ENCODE results near the gene ACVR1.
"Not testable (repeated sequence)": the region's sequence is repeated elsewhere in the genome, so short reads cannot be mapped to it uniquely, and the experiment has no call there.

Gene ACVR1

DNA sequence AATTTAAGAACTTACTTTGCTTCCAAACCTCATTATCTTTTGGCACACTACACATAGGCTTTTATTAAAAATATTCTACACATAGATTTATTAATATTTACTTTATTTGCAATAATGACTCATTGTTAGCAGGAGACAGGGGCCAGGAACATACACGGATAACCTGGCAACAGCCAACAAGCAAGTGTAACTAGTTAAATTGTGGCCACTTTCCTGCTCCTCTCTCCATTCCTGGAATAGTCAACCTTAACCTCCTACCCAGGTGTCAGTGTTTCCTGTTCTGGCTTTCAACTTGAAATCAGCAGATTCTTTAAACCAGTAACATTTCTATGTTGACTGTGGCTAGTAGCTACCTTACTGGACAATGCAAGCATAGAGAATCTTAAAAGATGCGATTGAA, 26.5 kb downstream of the ACVR1 start:
- no peak for DNase-seq

DNA sequence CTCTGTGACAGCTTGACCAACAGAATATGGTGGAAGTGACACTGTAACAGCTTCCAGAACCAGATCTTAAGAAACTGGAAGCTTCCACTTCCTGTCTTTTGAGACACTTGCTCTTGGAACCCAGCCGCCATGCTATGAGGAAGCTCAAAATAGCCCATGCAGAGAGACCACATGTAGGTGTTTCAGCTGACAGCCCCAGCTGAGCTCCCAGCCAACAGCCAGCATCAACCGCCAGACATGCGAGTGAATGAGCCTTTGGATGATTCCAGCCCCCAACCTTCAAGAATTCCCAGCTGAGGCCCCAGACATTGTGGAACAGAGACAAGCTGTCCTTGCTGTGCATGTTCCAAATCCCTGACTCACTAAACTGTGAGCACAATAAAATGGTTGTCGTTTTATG, 27.9 kb downstream of the ACVR1 start:
- no peak for DNase-seq

DNA sequence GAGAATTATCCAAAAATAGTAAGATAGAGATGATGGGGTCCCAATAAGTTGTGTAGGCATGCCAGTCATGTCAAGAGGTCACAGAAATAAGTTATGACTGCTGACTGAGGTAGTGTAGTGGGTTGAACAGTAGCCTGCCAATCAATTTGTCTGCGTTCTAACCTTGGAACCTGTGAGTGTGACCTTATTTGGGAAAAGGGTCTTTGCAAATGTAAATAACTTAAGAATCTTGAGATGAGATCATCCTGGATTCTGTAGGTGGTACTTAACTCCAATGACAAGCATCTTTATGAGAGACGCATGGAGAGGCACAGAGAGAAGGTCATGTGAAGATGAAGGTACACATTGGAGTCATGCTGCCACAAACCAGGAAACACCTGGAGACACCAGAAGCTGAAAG, 31.0 kb downstream of the ACVR1 start:
- DNase-seq, result no peak

DNA sequence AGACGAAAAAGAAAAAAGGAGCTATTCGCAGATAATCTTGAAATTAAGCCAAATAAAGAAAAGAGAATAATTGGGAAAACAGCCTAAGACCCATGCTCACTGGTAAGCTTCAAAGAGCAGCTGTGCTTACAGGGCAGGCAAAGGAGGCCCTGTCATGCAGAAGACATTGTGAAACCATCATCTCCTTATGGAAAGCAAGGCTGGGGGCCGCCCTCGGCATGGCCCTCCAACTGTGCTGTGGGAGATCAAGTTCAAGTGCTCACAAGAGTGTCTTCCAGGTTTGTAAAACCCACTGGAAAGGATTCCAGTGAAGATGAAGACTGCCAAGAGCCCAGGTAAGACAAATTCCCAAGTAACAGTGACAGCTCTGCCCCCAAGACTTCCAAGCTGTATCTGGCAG, 32.2 kb downstream of the ACVR1 start:
- DNase-seq, result no peak

DNA sequence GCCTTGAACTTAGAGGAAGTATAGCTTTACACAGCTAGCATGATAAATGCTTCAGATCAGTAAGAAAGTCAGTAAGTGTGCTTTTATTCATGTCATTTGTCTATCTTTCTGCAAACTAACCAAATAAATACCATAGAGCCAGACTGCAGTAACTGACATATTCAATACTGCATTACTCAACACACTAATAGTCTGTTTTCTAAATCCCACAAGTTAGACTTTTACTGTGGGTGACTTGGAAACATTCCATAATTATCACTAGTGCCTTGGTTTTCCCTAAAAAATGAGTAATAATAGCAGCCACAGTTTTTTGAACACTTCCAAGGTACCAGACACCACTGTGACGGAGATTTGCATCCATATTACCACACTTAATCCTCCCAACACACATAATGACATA, 33.0 kb downstream of the ACVR1 start:
- DNase-seq, result no peak

DNA sequence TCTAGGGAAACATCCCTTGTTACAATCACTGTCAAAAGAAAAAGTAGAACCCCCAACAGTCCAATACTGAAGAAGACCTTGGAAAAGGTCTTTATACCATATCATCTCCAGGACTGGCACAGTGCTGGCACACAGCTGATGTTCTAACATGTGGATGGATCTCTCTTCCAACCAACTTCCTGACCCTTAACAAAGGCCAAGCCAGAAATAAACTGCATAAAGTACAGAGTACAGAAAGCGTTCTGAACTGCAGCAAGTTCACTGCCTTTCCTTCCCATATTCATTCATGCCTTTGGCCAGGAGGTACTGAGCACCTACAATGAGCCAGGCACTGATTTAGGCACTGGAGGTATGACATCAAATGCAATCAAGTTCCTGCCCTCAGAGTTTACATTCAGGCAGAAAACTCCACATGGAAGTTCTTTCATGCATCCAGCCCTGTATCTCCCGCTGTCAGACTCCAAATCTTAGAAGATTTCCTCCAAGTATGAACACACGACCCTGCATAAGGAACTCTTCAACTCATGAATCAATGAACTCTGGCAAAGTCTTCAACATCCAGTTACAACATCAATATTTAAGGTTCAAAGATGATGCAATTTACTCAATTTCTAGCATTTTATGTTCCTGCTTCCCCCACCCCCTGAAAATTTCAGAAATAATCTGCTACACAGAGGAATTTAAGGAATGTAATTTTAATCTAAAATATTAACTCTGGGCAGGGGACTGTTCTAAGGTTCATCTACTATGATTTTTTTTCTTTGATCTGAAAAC, 33.8 kb downstream of the ACVR1 start:
- no peak for DNase-seq

DNA sequence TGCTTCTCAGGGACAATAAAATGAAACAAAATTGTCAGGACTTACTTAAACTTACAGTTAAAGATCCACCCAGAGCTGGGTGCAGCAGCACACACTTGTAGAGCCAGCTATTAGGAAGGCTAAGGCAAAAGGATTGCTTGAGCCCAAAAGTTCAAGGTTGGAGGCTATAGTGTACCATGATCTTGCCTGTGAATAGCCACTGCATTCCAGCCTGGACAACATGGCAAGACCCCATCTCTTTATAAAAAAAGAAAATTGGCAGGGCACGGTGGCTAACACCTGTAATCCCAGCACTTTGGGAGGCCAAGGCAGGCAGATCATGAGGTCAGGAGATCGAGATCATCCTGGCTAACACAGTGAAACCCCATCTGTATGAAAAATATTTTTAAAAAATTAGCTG, 34.6 kb downstream of the ACVR1 start:
- DNase-seq, result no peak

DNA sequence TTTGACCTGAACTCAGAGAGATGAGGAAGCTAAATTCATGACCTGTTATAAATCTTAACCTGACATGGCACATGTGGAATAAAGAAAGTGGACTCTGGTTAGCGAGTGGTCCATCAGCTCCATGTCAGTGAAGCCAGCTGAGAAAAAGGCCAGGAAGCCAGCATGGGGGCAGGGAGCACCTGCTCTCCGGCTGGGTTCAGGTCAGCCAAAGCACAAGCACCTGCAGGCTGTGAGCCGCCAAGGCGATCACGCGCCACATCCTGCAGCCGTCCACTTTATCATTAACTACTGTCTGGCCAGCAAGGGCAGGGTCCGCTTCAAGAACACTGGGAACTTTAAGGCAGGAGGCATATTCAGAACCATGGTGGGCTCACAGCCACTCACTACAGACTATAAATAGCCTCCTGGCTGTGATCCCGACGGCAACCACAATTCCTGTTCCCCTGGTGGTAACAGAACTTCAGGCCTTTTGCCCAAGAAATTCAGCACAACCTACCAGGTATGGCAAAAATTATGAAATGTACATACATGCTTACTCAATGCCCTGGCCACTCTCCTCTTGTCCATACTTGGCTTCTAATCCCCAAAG, 35.5 kb downstream of the ACVR1 start:
- DNase-seq, result no peak

DNA sequence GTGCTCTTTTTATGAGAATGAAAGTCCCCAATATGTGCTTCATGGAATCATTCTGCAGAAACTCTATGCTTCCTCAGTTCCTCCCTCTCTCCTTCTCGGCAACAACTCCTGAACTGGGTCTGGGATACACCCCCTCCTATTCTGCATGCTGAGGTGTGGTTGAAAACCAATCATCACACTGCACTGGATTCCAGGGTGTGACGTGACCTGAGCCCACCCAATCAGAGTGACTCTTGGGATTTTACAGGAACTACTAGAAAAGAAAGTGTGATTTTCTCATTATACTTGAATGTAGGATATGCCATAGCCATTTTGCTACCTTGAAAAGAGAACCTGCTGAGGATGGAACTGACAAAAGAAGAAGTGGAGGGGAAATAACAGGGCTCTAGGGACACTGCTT, 36.3 kb downstream of the ACVR1 start:
- no peak for DNase-seq

DNA sequence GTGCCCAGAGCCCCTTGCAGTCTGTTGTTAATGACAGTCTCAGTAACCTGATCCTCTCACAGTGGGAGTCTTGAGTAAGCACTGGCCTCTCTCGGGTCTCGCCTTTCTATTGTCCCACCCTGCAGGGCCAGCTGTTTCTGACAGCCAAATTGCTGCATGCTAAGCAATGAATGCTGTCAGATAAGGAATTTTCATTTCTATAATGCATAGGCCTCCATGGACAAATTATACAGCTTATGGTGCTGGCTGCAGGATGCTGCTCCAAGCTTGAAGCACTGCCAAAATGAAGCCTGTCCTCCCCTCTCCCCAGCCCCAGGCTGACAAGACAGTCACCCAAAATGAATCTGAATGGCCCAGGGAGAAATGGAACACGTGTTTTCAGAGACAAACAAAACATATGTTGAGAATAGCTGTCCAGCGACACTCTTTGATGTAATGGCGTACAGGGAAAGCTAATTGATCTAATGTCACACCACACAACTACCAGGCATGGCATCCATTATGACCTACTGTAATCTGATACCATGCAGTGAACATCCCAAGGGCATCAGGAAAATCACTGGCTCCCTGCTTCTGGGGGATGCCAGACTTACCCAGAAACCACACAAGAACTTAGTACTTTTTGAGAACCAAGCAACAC, 36.8 kb downstream of the ACVR1 start:
- DNase-seq, result no peak

DNA sequence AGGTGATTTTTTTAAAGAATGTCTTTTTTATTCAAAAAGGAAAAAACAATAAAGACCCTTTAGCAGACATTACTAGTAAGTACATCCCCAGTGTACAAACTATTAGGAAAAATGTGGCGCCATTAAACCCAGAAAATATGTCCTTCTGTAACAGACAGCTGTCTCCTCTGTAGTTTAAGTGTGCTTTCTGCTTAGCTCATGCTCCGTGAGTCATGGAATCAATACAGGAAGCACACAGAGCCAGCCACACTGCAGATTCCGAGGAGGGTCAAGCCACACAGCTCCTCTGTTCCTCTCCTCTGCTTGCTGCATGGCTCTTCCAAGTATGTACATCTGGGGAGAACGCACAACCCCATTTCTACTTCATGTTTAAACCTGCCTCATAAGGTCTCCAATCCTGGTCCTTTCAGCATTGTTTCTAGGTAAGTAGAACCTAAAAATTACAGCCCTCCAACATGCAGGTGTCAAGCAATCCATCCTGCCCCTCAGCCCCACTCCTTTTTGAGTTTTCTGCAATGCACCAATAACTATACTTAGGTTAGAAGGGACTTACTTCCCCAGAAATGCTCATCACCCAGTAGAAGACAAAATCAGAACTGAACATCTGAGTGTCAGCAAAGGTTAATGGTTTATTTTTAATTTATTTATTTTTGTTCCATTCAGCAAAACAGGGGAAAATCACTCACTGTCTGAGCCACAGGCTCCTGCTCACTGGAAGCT, 37.5 kb downstream of the ACVR1 start:
- no peak for DNase-seq

DNA sequence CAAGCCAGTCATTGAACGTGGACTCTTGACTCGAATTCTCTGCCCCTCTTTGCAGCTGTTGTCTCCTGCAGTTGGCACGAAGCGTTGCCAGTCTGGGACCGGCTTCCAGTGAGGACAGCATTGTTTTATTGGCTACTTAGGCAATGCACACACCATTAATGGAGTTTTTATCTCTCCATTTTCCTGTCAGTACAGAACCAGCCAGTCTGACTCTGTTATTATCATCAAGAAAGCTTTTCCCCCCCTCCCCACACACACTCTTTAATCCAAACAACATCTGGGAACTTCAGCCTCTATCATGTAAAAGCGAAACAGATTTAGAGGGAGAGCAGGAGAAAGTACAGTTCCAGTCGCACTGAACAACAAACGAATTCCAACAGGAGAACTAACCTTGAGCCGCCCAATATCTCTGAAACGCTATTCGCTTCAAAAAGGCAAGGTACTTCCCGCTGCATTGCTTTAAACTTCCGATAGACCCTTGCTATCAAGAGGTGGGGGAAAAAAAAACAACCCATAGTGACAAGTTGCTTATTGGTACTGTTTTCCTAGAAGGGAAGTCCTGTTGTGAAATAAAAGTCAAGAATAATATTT, 38.2 kb downstream of the ACVR1 start:
- no peak for DNase-seq

DNA sequence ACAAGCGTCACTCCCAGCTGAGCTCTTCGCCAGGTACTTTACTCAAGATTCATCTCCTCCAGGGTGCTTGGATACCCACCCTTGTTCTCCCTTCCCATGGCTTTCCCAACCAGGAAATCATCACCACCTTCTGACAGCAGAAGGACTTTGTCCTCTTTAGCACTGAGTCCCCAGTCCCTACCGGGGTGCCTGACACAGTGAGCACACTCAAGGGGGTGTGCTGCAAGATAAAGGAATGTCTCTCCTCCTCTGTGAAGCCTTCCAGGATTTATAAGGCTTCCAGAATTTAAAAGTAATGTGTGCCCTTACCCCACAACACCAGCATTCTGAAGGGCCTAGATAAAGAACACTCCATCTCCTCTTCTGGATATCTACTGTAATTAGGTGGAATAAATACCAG, 39.6 kb downstream of the ACVR1 start:
- DNase-seq, result no peak

DNA sequence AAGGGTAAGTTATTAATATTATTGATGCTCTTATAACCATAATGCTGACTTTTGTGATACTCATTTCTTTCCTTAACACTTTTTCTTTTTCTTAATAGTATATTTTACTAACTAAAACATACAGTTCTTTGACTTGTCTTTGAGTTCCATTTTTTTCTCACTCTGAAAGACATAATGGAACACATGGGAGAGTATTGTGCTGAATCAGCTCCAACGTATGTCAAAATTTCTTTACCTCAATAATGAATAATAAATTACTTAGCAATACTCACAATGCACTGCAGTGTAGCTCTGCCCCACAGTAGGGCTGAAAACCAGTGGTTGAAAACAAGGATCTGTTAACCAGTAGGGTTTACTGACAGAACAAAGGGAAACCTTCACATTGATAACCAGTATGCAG, 40.7 kb downstream of the ACVR1 start:
- DNase-seq, result no peak

DNA sequence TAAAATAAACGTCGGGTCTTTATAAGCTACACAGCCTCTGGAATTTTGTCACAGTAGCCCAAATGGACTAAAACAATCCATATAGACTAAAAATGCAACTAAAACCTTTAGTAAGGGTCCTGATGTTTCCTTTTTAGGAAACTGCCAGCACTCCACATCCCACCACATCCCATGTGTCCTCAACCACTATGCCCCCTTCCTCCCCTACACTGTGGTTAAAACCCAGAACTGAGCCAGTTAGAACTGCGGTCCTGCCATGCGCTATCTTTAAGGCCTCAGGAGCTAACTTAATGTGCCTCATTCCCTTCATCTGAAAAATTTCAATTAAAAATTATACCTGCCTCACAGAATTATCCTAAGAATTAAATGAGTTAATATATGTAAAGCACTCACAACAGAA, 41.1 kb downstream of the ACVR1 start:
- DNase-seq, result no peak

DNA sequence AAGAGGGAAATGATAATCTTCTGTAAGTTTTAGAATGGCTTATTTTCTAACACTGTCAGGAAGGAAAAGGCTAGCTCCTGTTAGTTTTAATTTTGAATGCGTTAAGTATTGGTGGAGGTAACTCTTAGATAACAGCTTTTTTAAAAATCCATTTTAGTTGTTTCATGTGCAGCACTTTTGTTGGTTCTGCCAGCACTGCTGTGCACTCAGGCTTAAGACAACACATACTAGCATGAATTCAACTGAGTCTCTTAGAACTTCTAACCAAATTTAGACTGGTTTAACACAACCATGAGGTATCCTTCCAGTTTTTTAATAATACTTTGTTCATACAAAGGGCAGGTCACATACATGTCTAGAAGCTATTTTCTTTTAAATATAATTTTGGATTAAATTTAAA, 42.4 kb downstream of the ACVR1 start:
- no peak for DNase-seq

DNA sequence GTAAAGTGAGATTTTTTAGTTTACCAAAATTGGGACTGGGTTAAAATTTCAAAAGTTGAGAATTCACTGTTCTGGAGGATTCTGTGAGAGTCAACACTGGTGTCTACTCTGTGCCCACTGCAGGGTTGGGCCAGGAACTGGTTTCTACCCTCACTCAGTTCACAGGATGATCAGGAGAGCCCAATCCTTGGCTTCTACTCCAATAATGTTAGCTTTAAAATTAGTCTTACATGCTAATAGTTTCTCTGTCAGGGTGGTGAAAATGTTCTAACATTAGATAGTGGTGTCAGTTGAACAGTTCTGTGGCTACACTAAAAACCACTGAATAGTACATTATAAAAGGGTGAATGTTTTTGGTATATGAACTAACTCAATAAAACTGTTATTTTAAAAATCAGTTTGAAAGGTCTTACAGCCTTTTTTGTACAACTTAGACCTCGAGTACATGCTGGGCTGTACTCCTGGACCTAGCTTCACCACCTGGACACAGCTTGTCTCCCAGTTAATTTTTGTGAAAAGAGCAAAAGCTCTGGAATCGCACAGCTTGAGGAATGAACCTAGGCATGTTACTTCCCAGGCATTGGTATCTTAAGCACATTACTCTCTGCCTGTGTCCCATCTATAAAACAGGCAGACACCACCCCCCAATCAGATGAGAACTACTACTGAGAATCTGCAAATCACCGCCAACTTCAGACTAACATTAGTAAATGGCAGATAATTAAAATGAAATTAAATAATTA, 44.4 kb downstream of the ACVR1 start:
- DNase-seq, result no peak

DNA sequence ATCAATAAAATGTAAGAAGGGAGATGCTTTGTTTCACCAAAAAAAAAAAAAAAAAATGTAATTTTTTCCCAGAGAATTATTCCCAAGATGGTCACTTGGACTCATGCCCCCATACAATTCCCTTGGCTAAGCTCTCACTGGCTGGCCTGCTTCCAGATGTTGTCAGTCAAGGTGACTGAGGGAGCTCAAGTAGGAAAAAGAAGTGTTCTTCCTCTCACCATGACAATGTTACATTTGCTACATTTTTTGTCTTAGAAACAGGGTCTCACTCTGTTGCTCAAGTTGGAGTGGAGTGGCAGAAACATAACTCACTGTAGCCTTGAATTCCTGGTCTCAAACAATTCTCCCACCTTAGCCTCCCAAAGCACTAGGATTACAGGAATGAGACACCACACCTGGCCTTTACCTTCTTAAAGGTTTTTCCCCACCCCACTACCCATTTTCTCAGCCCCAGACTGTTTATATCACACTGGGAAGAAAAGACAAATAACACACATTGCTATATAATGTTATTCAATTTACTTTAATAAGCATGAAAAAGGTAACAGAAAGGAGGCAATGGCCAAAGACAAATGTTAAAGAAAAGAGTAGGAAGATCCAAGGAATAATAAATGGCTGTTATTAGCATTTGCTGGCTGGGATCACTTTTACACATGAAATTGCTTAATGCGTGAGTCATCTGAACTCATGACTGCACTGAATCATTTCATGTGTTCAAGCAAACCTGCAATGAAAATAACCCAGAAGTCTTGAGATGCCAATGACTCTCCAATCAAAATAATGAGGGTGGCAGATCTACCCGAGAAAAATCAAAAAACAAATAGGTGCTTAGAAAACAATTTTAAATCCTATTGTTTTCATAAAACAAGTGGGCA, 45.2 kb downstream of the ACVR1 start:
- no peak for DNase-seq

DNA sequence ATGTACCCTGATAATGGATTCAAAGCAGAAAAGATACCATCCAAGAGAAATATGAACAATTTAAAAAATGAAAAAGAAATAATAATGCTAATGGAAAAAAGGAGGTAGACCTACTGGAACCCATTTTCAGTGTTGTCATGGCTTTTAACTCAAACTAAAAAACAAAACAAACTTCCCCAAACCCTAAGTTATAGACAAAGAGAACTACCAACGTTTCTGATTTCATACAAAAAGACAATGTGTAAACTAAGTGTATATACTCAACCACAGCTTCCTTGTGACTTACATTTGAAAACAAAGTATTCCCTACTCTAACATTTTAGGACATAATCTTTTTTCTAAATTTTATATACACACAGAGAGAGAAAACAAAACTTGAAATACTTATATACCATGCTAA, 45.9 kb downstream of the ACVR1 start:
- no peak for DNase-seq

DNA sequence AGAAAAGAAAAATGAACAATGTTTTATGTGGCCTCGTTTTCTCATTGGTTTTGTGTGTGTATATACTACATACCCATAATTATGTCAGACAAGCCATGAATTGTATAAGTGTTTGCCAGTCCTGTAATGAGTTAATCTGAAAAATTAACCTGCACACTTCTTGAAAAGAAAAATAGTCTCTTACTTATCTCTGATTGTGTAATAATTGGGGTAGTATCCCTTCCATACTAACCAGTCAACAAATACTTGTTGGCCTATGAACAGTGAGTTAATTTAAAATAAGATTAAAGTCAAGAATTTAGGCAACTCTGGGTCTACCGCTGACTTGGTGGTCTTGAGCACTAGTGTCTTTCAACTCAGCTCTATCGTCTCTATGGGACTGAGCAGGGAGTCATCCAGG, 48.8 kb downstream of the ACVR1 start:
- no peak for DNase-seq

DNA sequence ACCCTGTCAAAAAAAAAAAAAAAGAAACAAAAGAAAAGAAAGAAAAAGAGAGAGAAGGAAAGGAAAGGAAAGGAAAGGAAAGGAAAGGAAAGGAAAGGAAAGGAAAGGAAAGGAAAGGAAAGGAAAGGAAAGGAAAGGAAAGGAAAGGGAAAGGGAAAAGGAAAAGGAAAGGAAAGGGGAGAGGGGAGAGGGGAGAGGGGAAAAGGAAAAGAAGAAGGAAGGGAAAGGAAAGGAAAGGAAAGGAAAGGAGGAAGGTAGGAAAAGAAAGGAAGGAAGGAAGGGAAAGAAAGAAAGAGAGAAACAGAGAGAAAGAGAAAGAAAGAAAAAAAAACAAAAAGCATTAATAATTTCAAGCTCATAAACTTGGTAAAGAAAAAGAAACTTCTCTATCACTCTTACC, 49.5 kb downstream of the ACVR1 start:
- not testable (repeated sequence) for DNase-seq

DNA sequence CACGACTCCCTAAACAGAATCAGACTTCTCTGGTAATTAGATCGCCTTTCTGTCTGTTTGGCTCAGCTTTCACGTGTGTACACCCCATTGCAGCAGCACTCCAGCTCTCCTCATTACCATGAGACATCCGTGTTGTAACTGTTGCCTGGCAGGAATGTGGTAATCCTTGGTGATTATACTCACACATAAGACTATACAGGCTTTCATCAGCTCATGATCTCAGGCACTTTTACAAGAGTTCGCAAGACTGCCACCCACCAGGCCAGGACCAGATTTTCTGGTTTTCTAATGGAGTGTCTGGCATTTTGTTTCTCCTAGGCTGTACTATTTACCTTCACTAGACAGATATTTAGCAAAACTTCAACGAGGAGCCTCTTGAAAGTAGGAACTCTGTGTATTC, 50.2 kb downstream of the ACVR1 start:
- no peak for DNase-seq
